RWPE2 (cell line): ENCODE results near the gene ZPBP.

Experiments used
- ATAC-seq: fragments of 200-7000 bp; cut with Tn5 transposase; 3 replicates; pipeline ENCODE4 v1.9.1; 2021; ENCODE audit warnings: low read depth
- DNase-seq: peaks from one replicate; pipeline ENCODE4 v3.0.0-alpha.2; 2020; ENCODE audit warnings: low spot score
- H3K27ac ChIP-seq: fragments of 450-650 bp; 2 replicates; pipeline ENCODE4 v1.5.1; 2017; ENCODE audit warnings: mild to moderate bottlenecking; ENCODE audit not compliant: poor library complexity, severe bottlenecking
- H3K27me3 ChIP-seq: fragments of 250-450 bp; sonication (Bioruptor Pico); 2 replicates; pipeline ENCODE4 v1.5.1; 2021; ENCODE audit warnings: mild to moderate bottlenecking, moderate library complexity; ENCODE audit not compliant: insufficient read depth, poor library complexity, severe bottlenecking
- H3K36me3 ChIP-seq: fragments of 250-450 bp; sonication (Bioruptor Pico); 2 replicates; pipeline ENCODE4 v1.5.1; 2020; ENCODE audit warnings: low read depth, mild to moderate bottlenecking, moderate library complexity
- H3K4me1 ChIP-seq: fragments of 250-450 bp; sonication (Bioruptor Pico); 2 replicates; pipeline ENCODE4 v1.5.1; 2021; ENCODE audit warnings: mild to moderate bottlenecking, moderate library complexity; ENCODE audit not compliant: insufficient read depth, poor library complexity, severe bottlenecking
- H3K4me3 ChIP-seq: fragments of 250-450 bp; sonication (Bioruptor Pico); 2 replicates; pipeline ENCODE4 v1.5.1; 2021; ENCODE audit warnings: mild to moderate bottlenecking, moderate library complexity; ENCODE audit not compliant: severe bottlenecking
- H3K9me3 ChIP-seq: fragments of 250-450 bp; sonication (Bioruptor Pico); 2 replicates; pipeline ENCODE4 v1.5.1; 2021; ENCODE audit warnings: mild to moderate bottlenecking, moderate library complexity; ENCODE audit not compliant: severe bottlenecking
- CTCF ChIP-seq: fragments of 450-650 bp; IDR thresholded peaks from one replicate; pipeline ENCODE4 v1.5.1; 2017; ENCODE audit warnings: mild to moderate bottlenecking, moderate library complexity; ENCODE audit not compliant: poor library complexity, severe bottlenecking

ZPBP gene

GRCh38 chr7:49931627-49932026, 161.4 kb downstream of the ZPBP start:
- no peak for TF ChIP-seq CTCF
- Histone ChIP-seq H3K4me1 (no peaks in the 10 kb centered on the region), H3K9me3 (no peaks in the 10 kb centered on the region), H3K27ac (no peak overlapping the region), H3K4me3 (no peak overlapping the region), H3K27me3 (no peaks in the 10 kb centered on the region), H3K36me3 (no peaks in the 10 kb centered on the region)
- ATAC-seq (no peak), DNase-seq (no peak)

GRCh38 chr7:49928787-49929186, 164.3 kb downstream of the ZPBP start:
- H3K27me3 ChIP-seq, result no peaks in the 10 kb centered on the region
- H3K36me3 ChIP-seq, result no peaks in the 10 kb centered on the region
- ATAC-seq (no peak), DNase-seq (no peak)
- H3K4me3 ChIP-seq, result no peak overlapping the region
- H3K4me1 ChIP-seq, result no peaks in the 10 kb centered on the region
- H3K27ac ChIP-seq, result no peak overlapping the region
- TF ChIP-seq CTCF, result no peak
- no peaks in the 10 kb centered on the region for H3K9me3 ChIP-seq

GRCh38 chr7:49927631-49928030, 165.4 kb downstream of the ZPBP start:
- ATAC-seq (no peak), DNase-seq (no peak)
- H3K27ac ChIP-seq, result no peak overlapping the region
- no peaks in the 10 kb centered on the region for H3K4me1 ChIP-seq
- no peak for TF ChIP-seq CTCF
- H3K4me3 ChIP-seq, result no peak overlapping the region
- no peaks in the 10 kb centered on the region for H3K9me3 ChIP-seq
- H3K27me3 ChIP-seq, result no peaks in the 10 kb centered on the region
- no peaks in the 10 kb centered on the region for H3K36me3 ChIP-seq

GRCh38 chr7:49926720-49927119, 166.3 kb downstream of the ZPBP start:
- no peak for ATAC-seq
- TF ChIP-seq CTCF, result no peak

GRCh38 chr7:49911909-49912308, 181.1 kb downstream of the ZPBP start:
- Histone ChIP-seq H3K9me3 (no peaks in the 10 kb centered on the region), H3K4me1 (no peaks in the 10 kb centered on the region), H3K36me3 (no peaks in the 10 kb centered on the region), H3K4me3 (no peak overlapping the region), H3K27me3 (no peaks in the 10 kb centered on the region), H3K27ac (no peak overlapping the region)
- DNase-seq (no peak), ATAC-seq (no peak)
- no peak for TF ChIP-seq CTCF

More at GRCh38 chr7:49926720-49927119, 166.3 kb downstream of the ZPBP start:
- Histone ChIP-seq H3K4me3 (no peak overlapping the region), H3K27me3 (no peaks in the 10 kb centered on the region), H3K27ac (no peak overlapping the region), H3K36me3 (no peaks in the 10 kb centered on the region), H3K9me3 (no peaks in the 10 kb centered on the region), H3K4me1 (no peaks in the 10 kb centered on the region)
- no peak for DNase-seq
